SU-DHL-6 (cell line): ENCODE measurements around the gene CHI3L2.

ENCODE experiments used
- H2AFZ ChIP-seq: fragments of 200-600 bp; sonication (generic); 2 replicates; pipeline ENCODE4 v1.6.1; 2014; ENCODE audit warnings: low read depth, mild to moderate bottlenecking, moderate library complexity, mixed read lengths, antibody characterized with exemption, low read length; ENCODE audit not compliant: severe bottlenecking
- H3F3A ChIP-seq: fragments of 200-600 bp; shearing (Covaris generic); 2 replicates; pipeline ENCODE4 v1.6.0; 2016; ENCODE audit warnings: antibody characterized with exemption, mild to moderate bottlenecking; ENCODE audit not compliant: insufficient read depth
- H3K27ac ChIP-seq: fragments of 200-600 bp; sonication (generic); 2 replicates; pipeline ENCODE4 v1.5.1; 2016; ENCODE audit warnings: low read depth, mild to moderate bottlenecking, low read length, moderate library complexity, mixed read lengths
- H3K27me3 ChIP-seq: fragments of 200-600 bp; sonication (generic), shearing (Covaris generic); 2 replicates; pipeline ENCODE4 v1.6.0; 2014; ENCODE audit warnings: mild to moderate bottlenecking, low read length
- H3K36me3 ChIP-seq: fragments of 200-600 bp; sonication (generic); 2 replicates; pipeline ENCODE4 v1.6.1; 2014; ENCODE audit warnings: mild to moderate bottlenecking, low read length, mixed read lengths
- H3K4me2 ChIP-seq: fragments of 300-600, 200-600 bp; shearing (Covaris generic), sonication (generic); 2 replicates; pipeline ENCODE4 v1.6.0; 2014; ENCODE audit warnings: low read length, low read depth, mild to moderate bottlenecking; ENCODE audit not compliant: poor library complexity, severe bottlenecking
- H3K4me3 ChIP-seq: fragments of 200-600 bp; sonication (generic); 2 replicates; pipeline ENCODE4 v1.5.1; 2014; ENCODE audit warnings: antibody characterized with exemption, low read length, mild to moderate bottlenecking, mixed read lengths; ENCODE audit not compliant: insufficient read depth, poor library complexity, severe bottlenecking
- H3K79me2 ChIP-seq: fragments of 200-600 bp; sonication (generic); 2 replicates; pipeline ENCODE4 v1.6.1; 2014; ENCODE audit warnings: mild to moderate bottlenecking, low read length, moderate library complexity; ENCODE audit not compliant: insufficient read depth
- H3K9ac ChIP-seq: fragments of 200-600 bp; sonication (generic); 2 replicates; pipeline ENCODE4 v1.7.0; 2014; ENCODE audit warnings: mild to moderate bottlenecking, low read length
- H3K9me2 ChIP-seq: fragments of 200-600 bp; sonication (generic); replicated peaks from 2 replicates; pipeline ENCODE4 v1.6.1; 2014; ENCODE audit warnings: low read length; ENCODE audit not compliant: insufficient read depth
- H3K9me3 ChIP-seq: fragments of 200-600 bp; sonication (generic); 2 replicates; pipeline ENCODE4 v1.6.1; 2014; ENCODE audit warnings: low read length, mixed read lengths; ENCODE audit not compliant: insufficient read depth
- H4K20me1 ChIP-seq: fragments of 200-600 bp; sonication (generic); 2 replicates; pipeline ENCODE4 v1.6.1; 2014; ENCODE audit warnings: low read depth, mild to moderate bottlenecking, antibody characterized with exemption, low read length, moderate library complexity, mixed read lengths
- CTCF ChIP-seq: fragments of 200-600 bp; sonication (generic); IDR thresholded peaks from one replicate; pipeline ENCODE4 v1.5.1; 2017; ENCODE audit warnings: antibody characterized with exemption, mild to moderate bottlenecking, low read length, moderate library complexity; ENCODE audit not compliant: insufficient read depth, poor library complexity, severe bottlenecking
- EZH2phosphoT487 ChIP-seq: fragments of 200-600 bp; sonication (generic), shearing (Covaris generic); conservative IDR thresholded peaks from 2 replicates; pipeline ENCODE4 v1.6.1; 2018; ENCODE audit warnings: mild to moderate bottlenecking, antibody characterized with exemption, low read length, moderate library complexity, mixed read lengths

The CHI3L2 gene

GRCh38 chr1:111271464-111271801 is 43.9 kb downstream of the CHI3L2 start:
- no peaks in the 10 kb centered on the region for H3K36me3 ChIP-seq
- H3K79me2 ChIP-seq = no peaks in the 10 kb centered on the region
- H3K4me3 ChIP-seq = no peak overlapping the region
- H3K27me3 ChIP-seq = no peaks in the 10 kb centered on the region
- no peak overlapping the region for H3K4me2 ChIP-seq
- no peak overlapping the region for H3K27ac ChIP-seq
- no peak for TF ChIP-seq CTCF
- no peaks in the 10 kb centered on the region for H3F3A ChIP-seq
- no peaks in the 10 kb centered on the region for H3K9me3 ChIP-seq
- no peak overlapping the region for H3K9ac ChIP-seq
- H3K9me2 ChIP-seq = no peaks in the 10 kb centered on the region
- H4K20me1 ChIP-seq = no peaks in the 10 kb centered on the region
- no peak overlapping the region for H2AFZ ChIP-seq

GRCh38 chr1:111272081-111272480 is 44.6 kb downstream of the CHI3L2 start:
- H4K20me1 ChIP-seq = no peaks in the 10 kb centered on the region
- H3K27me3 ChIP-seq = no peaks in the 10 kb centered on the region
- no peaks in the 10 kb centered on the region for H3K36me3 ChIP-seq
- no peaks in the 10 kb centered on the region for H3K79me2 ChIP-seq
- no peak overlapping the region for H3K4me2 ChIP-seq
- no peak overlapping the region for H3K27ac ChIP-seq
- no peak overlapping the region for H3K4me3 ChIP-seq
- no peak for TF ChIP-seq CTCF
- TF ChIP-seq EZH2phosphoT487 = no peak
- H3K9ac ChIP-seq = no peak overlapping the region
- H3K9me3 ChIP-seq = no peaks in the 10 kb centered on the region
- no peak overlapping the region for H2AFZ ChIP-seq
- H3K9me2 ChIP-seq = no peaks in the 10 kb centered on the region
- no peaks in the 10 kb centered on the region for H3F3A ChIP-seq

GRCh38 chr1:111274653-111275052 is 47.1 kb downstream of the CHI3L2 start:
- H3K36me3 ChIP-seq = no peaks in the 10 kb centered on the region
- H3K4me3 ChIP-seq = no peak overlapping the region
- no peaks in the 10 kb centered on the region for H3K9me3 ChIP-seq
- H3F3A ChIP-seq = no peaks in the 10 kb centered on the region
- no peak overlapping the region for H3K27ac ChIP-seq
- H2AFZ ChIP-seq = no peak overlapping the region
- H4K20me1 ChIP-seq = no peaks in the 10 kb centered on the region
- H3K27me3 ChIP-seq = no peaks in the 10 kb centered on the region
- H3K9ac ChIP-seq = no peak overlapping the region
- no peak overlapping the region for H3K4me2 ChIP-seq
- no peak for TF ChIP-seq EZH2phosphoT487
- no peak for TF ChIP-seq CTCF
- no peaks in the 10 kb centered on the region for H3K9me2 ChIP-seq
- H3K79me2 ChIP-seq = no peaks in the 10 kb centered on the region

- no peak for TF ChIP-seq CTCF
- no peak for TF ChIP-seq EZH2phosphoT487
- Histone ChIP-seq H2AFZ (no peak overlapping the region), H3K27ac (no peak overlapping the region), H3K27me3 (no peaks in the 10 kb centered on the region), H3K79me2 (no peaks in the 10 kb centered on the region), H3K4me3 (no peak overlapping the region), H3K36me3 (no peaks in the 10 kb centered on the region), H3K9me3 (no peaks in the 10 kb centered on the region), H4K20me1 (no peaks in the 10 kb centered on the region), H3F3A (no peaks in the 10 kb centered on the region), H3K4me2 (no peak overlapping the region), H3K9ac (no peak overlapping the region), H3K9me2 (no peaks in the 10 kb centered on the region)
Measured at GRCh38 chr1:111275079-111275478, 47.6 kb downstream of the CHI3L2 start.
